Amniotic epithelial cell (primary cell): ENCODE data around the gene CEACAM18.
"Not testable (repeated sequence)": the region's sequence is repeated elsewhere in the genome, so short reads cannot be mapped to it uniquely, and the experiment has no call there.

Source experiments
- DNase-seq: peaks from one replicate; pipeline ENCODE4 v3.0.0-alpha.2; 2010; ENCODE audit warnings: low read depth

CEACAM18 gene

DNA sequence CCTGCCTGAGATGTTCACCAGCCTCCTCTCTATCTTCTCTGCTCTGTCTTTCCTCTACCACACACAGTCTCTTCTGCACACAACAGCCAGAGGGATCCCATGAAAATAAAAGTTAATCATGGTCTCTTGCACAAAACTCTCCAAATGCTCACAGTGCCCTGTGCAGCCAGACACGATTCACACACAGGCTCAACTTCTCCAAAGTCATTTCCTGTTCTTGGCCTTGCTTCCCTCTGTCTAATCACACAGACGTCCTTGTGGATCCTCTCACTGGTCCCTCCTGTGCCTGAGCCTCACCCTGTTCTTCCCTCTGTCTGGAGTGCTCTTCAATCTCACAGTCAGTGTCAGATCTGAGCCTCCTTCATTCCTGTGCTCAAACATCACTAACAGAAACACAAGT lies 15.4 kb downstream of the CEACAM18 start:
- DNase-seq: no peak

DNA sequence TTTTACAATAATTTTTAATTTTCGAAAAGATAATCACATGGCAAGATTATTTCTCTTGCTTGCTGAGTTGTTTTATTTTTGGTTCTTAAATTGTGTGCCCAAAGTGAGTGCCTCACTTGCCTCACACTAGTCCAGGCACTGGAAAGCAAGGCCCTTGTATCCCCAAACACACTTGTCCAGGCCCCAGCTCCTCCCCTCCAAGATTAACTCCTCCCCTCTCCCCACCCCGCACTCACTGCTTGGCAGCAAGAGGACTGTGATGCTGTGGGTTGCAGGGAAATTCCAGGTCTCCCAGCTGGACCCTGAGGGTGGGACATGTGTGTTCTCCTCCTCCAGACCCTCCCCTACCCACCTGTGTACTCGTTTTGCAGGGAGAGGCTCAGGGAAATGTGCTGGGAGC lies 19.3 kb downstream of the CEACAM18 start:
- DNase-seq: no peak

DNA sequence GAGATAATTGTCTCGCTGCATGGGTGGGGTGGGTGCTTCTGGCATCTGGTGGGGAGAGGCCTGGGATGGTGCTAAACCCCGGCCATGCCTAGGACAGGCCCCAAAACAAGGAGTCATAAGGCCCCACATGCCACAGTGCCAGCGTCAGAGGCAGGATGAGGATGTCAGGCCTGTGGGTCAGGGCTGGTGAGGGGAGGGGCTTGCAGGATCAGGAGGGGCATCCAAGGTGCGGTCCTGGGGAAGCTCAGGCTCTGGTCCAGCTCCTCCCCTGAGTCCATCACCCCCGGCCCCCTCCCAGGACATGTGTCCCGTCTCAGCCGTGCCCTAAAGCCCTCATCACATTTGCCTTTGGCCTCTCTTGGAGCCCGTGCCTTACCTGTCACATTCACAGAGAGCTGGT lies 22.6 kb downstream of the CEACAM18 start:
- DNase-seq: not testable (repeated sequence)

DNA sequence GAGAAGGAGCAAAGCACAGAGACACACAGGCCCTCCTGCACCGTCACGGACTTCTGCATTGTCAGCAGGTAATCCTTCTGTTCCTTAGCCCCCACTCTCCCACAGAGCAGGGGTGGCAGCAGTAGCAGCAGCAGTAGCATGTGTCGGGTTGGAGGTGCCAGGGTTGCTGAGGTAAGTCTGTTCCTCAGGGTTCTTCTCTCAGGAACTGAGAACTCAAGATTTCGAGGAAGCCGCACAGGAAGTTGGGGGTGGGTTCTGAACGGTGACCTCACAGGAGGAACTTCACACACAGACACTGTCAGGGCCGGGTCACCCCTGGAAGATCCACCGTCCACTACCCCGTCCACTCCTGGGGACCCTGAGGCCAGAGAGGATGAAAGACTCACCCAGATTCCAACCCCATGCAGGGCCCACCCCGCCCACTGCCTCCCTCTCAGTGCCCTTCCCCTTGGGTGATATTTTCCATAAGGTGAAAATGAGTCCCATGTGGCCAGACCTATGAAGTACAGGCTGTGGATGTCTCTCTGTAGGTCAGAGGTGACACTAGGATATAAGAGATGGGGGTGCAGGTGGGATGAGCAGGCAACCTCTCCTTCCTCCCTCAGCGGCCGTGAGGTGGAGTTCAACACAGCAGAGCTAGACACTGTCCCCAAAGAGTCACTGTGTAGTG lies 23.4 kb downstream of the CEACAM18 start, which contains the start of gene SIGLEC12:
Gene SIGLEC12 (minus strand): TSS at position 207 of the 670 bp plus-strand sequence. CDS start 67 bp downstream, at position 140.
- DNase-seq: no peak

DNA sequence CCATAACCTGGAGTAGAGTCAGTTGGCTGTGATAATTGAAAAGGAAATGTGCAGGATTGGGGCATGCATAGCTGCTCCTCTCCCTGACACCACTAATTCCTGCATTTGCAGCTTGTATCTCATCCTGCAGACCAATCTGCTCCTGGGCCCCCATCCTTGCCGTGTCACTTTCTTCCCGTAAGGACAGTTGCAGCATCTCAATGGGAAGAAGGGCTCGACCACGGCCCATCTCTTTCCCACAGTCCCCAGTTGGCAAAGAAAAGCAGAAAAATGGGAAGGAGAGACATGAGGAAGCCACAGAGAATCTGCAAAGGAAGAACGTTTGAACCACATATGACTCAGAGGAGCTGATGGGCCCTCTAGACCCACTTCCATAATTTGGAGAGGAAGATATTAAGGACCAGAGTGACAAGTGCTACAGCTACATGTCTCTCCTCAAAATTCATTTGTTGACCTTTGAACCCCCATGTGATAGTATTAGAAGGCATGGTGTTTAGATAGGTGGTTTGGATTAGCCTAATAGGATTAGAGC lies 25.0 kb downstream of the CEACAM18 start:
- no peak for DNase-seq

DNA sequence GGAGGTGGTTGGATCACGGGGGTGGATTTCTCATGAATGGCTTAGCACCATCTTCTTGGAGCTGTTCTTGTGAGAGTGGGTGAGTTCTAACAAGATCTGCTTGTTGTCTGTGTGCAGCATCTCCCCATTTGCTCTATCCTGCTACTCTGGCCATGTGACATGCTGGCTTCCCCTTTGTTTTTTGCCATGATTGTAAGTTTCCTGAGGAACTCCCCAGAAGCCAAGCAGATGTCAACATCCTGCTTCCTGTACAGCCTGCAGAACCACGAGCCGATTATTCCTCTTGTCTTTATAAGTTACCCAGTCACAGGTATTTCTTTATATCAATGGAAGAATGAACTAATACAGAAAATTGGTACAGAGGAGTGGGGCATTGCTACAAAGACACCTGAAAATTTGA lies 25.6 kb downstream of the CEACAM18 start:
- no peak for DNase-seq

DNA sequence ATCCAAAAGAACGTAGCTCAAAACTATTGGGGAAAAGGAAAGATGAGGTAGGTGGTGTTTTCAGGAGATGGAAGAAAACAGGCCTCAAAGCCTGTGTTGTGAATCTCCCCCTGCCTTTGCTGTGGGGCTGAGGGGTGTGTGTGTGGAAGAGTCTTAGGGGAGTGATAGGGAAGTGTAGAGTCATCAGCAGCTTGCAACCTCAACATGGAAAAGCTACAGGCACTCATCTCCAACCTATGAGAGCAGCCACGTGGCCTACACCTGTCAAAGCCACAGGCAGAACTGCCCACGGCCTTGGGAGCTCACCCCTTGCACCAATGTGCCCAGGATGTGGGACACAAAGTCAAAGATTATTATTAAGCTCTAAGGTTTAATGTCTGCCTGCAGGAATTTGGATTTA lies 27.6 kb downstream of the CEACAM18 start:
- DNase-seq: no peak

DNA sequence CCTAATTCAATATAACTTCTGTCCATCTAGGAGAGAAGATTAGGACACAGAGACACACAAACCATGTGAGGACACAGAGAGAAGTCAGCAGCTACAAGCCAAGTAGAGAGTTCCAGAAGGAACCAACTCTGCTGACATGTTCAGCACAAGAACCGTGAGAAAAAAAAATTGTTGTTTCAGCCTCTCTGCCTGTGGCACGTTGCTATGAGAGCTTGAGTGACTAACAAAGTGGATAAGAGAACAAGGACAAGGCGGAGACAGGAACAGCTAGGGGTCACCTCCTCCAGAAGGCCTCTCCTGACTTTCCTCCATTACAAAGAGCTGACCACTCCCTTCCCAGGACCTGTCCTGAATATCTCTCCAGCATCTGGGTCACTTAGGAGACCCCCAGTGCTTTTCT lies 28.9 kb downstream of the CEACAM18 start:
- no peak for DNase-seq

DNA sequence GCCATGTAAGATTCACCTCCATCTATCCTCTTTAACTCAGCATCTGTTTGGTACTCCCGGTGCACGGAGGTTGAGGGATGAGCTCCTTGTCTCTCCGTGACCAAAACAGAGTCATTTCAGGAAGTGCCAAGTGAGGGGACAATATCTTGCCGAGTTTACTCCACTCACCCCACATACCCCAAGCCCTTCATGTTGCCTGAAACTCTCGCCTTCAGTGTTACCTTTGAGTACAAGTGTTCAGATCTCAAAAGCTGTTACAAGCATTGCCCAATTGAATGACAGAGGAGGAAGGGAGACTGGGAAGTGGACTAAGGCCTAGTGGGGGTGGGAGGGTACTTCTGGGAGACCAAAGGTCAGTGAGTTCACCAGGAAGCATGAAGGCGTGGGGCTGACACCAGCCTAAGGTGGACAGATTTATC lies 29.3 kb downstream of the CEACAM18 start:
- DNase-seq: no peak

DNA sequence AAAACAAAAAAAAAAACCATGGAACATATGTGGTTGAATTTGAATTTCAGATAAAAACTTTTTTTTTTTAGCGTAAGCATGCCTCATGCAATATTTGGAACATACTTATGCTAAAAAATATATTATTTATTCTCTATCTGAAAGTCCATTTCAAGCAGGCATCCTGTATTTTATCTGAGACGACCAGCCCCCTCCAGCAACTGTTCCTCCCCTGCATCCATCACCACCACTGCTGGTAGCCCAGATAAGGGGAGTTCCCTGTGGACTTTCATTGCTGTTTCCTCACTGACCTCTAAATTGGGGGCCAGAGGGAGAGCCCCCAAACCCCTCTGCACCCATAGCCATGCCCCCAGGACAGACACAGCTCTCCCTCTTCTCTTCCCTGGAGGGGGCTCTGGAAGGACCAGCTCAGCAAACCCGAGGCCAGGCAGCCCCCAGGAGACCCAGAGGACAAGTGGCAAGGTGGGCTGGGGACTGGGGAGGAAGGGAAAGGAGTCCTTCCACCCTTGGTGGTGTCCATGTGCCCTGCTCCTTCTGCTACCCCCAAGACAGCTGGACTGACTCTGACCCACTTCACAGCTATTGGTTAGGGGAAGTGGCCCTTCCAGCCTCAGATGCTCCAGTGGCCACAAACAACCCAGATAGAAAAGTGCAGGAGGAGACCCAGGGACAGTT lies 29.9 kb downstream of the CEACAM18 start:
- DNase-seq: no peak

DNA sequence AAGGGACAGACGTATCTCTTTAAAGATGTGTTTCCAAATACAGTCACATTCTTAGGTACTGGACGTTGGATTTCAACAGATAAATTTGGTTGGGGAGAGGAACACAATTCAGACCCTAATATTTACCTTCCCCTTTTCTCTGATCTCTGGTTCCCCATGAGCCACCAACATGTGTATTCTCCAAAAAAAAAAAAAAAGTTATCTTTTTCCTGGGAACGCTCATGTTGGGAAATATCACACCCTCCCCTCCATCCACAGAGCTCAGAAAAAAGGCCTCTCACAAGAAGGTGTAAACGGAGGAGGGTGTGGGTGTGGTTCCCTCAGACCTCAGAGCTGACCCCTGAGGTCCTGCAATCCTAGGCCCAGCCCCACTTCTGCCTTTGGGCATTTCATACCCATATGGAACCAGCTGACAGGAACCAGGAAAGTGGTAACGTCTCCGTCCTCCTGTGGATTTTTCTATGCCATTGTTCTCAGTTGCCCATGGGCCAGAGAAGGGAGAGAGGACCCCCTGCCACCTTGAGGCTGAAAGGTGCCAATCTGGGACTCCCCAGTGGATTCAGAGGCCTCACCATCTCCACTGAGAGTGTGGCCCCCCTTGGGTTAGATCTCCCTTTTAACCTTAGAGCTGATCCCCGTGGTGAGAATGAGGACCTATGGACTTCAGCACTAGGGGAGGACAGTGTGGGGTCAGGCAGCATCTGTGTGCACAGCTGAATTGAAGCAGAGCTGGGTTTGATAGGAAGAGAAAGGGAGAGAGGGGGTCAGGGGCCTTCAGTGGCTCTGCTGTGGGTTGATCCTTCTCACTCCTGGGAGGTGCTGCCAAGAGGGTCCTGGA lies 31.7 kb downstream of the CEACAM18 start:
- DNase-seq: no peak

DNA sequence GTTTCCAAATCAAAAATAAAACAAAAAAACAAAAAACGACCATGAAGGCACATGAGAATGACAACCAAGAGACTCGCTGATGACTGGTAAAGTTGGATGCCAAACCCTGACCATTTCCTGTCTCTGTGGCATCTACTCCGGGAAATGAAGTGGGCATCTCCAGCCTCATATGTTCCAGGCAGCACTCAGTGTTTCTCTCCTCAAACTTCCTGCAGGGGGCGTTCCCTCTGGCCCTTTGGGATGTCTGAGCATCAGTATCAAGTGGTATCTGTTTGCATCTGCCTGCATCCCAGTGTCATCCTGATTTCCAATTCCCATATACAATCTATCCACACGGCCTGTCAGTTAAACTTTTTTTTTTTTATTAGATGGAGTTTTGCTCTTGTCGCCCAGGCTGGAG lies 33.0 kb downstream of the CEACAM18 start:
- no peak for DNase-seq

DNA sequence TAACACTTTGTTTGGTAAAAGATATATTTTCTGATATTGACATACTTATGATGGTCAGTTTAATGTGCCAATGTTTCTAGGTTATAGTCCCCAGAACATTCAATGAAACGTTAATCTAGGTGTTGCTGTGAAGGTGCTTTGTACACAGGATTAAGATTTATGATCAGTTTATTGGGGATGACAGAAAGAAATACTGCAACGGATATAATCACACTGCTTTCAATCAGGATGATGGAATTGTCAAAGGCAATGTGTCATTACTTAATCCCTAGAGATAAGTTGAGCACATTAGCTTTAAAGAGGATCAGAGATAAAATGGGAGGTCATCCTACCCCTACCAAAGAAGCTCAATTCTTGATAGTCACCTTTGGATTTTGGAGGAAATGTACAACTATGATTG lies 35.6 kb downstream of the CEACAM18 start:
- no peak for DNase-seq

DNA sequence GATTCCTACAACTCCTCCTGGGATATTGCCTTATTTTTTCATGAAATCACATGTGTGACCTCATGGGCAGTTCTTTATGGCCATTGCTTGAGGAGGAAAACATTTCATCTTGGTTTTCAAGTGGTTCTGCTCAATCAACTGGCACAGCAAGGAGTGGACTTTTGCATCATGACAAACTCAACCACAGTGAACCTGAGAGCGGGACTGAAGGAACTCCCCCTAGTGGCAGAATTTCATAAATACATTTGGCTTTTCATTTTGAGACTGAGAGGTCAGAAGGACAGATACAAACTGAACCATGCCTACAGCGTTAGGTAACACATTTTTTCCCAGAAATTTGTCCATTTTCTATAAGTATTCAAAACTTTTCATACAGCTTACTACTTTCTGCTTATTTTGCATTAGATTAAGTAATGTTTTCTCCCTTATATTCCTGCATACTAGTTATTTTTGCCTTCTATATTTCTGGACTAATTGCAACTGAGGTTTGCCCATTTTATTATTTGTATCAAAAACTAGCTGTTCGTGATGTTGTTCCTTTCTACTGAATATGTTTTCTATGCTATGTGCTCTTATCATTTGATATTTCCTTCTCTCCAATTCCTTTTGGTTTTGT lies 36.6 kb downstream of the CEACAM18 start:
- peak; percentile 48 for DNase-seq

DNA sequence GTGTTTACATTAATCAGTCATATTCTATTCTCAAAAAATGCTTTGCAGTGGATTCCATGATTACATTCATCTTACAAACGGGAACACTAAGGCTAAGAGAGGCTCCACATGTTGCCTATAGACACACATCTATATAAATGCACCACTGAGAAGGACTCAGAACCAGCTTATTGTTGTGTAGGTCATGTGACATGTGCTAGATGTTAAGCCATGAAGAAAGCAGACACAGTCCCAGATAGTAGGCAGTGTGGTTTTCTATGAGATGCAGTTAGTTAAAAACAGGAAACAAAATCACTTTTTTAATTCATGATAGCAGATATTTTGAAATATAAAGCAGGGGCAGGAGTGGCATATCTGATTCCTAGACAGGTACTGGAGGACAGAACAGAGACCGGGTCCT lies 42.4 kb downstream of the CEACAM18 start:
- no peak for DNase-seq

DNA sequence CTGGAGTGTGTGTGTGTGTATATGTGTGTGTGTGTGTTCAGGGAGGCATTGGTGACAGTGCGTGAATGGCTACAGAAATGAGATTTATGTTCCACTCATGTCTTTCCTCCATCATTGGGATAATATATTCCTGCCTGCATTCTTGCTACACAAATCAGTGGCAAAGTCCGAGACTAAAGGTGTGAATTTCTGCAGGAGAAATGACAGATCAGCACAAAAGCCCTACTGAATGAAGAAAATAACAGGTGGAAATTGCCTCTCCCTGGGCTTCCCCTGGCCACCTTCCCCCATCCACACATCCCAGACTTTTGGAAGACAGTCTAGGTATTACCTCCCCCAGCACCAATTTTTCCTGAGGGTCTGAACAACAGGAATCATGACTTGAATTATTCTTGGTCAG lies 43.0 kb downstream of the CEACAM18 start:
- no peak for DNase-seq

DNA sequence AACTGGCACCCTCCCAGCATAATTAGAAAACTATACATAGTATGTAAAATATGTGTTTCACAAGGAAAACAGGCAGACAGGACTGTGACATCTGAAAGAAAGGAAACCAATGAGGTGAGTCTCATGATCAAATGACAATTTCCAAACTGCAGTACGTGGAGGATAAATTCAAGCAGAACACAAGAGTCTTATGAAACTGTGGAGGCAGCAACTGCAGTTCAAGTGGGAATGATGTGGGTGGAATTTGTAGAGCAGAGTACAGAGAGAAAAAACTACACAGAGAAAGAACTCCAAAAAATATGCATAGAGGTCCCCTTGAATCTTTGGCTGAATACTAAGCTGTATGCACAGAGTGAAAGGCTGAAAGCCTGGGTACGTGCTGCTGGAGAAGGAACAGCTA lies 43.4 kb downstream of the CEACAM18 start:
- no peak for DNase-seq

DNA sequence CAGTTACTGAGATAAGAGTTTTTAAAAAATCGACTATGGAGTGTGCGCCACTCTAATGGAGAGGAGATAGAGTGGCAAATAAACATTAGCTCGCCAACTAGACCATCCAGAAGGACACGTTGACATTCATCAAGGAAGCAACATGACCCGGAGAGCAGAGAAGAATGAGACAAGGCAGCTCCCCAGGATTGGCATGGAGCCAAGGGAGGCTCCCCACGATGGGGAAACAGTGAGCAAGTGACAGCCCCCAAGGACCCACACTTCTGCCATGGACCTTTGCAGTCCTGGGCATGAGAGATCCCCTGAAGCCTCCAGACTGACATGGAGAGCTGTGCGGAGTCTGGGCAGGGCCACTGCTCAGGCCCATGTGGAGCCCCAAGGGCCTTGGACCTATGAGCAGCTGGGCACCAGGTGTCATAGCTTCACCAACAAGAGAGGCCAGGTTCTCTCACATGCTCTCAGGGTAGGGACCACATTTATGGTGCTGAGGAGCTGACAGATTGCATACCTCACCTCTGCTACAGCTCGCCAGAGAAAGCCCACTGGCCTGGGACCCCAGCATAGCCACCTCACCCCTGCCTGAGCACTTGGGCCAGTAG lies 46.4 kb downstream of the CEACAM18 start:
- DNase-seq: no peak

DNA sequence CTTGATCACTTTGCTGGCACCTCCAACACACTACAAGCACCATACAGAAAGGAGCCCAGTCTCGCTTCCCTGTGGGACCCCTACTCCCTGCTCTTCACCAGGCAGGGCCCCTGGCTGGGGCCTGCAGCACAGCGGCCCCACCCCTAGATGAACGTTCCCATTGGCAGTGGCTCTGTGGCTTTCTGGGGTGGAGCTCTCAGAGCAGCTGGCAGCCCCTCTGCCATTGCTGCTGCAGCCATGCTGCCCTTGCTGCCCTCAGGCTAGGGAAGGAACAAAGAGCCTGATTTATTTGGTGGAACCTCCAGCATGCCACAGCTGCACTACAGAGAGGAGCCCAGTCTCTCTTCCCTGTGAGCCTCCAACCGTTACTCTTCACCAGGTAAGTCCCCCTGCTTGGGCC lies 47.3 kb downstream of the CEACAM18 start:
- DNase-seq: no peak

DNA sequence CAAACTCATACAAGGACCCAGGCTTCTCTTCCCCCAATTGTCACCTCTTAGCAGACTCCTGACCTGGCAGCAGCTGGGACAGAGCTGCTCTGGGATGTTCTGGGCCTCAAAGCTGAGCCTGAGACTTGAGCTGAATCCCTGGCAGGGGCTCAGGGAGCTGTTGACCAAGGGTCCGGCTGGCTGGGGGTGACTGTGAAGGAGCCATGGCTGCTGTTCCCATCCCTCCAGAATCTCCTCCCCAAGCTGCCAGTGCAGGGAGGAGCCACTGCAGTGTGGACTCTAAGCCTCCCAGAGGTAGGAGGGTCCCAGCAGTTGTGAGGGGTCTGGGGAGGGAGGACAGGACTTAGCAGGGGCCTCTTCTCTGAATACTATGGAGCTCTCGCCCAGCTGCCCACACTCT lies 51.0 kb downstream of the CEACAM18 start:
- DNase-seq: no peak

DNA sequence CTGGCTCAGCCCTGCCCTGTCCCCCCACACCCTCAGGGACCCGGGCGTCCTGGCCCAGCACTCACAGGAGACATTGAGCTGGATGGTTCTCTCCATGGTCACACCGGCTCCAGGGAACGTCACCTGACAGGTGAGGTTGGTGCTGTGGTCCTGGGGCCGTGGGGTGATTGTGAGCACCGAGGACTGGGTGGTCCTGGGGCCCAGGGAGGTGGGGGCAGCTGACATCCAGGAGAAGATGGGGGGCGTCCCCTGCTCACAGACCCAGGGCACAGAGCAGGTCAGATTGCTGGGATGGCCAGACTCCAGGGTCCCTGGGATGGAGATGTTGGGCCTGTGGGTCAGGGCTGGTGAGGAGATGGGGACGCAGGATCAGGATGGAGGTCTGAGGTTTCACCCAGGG lies 52.3 kb downstream of the CEACAM18 start:
- DNase-seq: no peak
